Gastroesophageal sphincter (tissue), 4 donors: ENCODE measurements around the gene C19orf53. TPM values are rescaled to one million over a fixed set of nuclear protein-coding genes. Genes with fewer than 3 reads are reported as not detected.
A peak's percentile ranks its signal among the peaks of the same experiment; 100 is the strongest.

ENCODE experiments used
- ATAC-seq: fragments of 150-250 bp; one replicate; pipeline ENCODE4 v1.9.1; 2016; ENCODE audit warnings: mild to moderate bottlenecking, moderate library complexity
- H3K27ac ChIP-seq, 4 donors: fragments of 200-600 bp; sonication (generic) in 3 of 4; 1 replicate in 3 of 4; 2 replicates in 1 of 4; pipeline ENCODE4 v1.5.1; 2016 to 2019
- H3K27me3 ChIP-seq: fragments of 200-600 bp; sonication (generic); one replicate; pipeline ENCODE4 v1.5.1; 2019
- H3K36me3 ChIP-seq, 2 donors: fragments of 200-600 bp; sonication (generic); one replicate each; pipeline ENCODE4 v1.5.1; 2019; ENCODE audit warnings: control low read depth in 1 of 2
- H3K4me1 ChIP-seq, 3 donors: fragments of 200-600 bp; sonication (generic); 1 replicate in 2 of 3; 2 replicates in 1 of 3; pipeline ENCODE4 v1.5.1; 2016 to 2019; ENCODE audit warnings: control low read depth in 2 of 3
- H3K4me3 ChIP-seq, 2 donors: fragments of 200-600 bp; sonication (generic); one replicate each; pipeline ENCODE4 v1.5.1; 2019; ENCODE audit warnings: mild to moderate bottlenecking in 1 of 2, moderate library complexity in 1 of 2
- H3K9me3 ChIP-seq, 3 donors: fragments of 200-600 bp; sonication (generic); one replicate each; pipeline ENCODE4 v1.5.1; 2017 to 2019; ENCODE audit warnings: control low read depth in 2 of 3
- CTCF ChIP-seq, 4 experiments: fragments of 200-600 bp in 2 of 4; fragments of 450-650 bp in 2 of 4; sonication (generic) in 1 of 4; IDR thresholded peaks; one replicate each; pipeline ENCODE4 v1.5.1; 2017 to 2019; ENCODE audit warnings: antibody characterized with exemption in 4 of 4, mild to moderate bottlenecking in 2 of 4, moderate library complexity in 2 of 4
- EP300 ChIP-seq: sonication (generic); formaldehyde crosslinking; IDR thresholded peaks from one replicate; pipeline ENCODE4 v1.6.1; 2017; ENCODE audit warnings: antibody characterized with exemption, mild to moderate bottlenecking
- POLR2A ChIP-seq, 2 donors: fragments of 450-650 bp; IDR thresholded peaks; one replicate each; pipeline ENCODE4 v1.6.1; 2017; ENCODE audit warnings: antibody characterized with exemption in 2 of 2, mild to moderate bottlenecking in 2 of 2, moderate library complexity in 1 of 2
- POLR2AphosphoS5 ChIP-seq: sonication (generic); formaldehyde crosslinking; IDR thresholded peaks from one replicate; pipeline ENCODE4 v1.6.1; 2017; ENCODE audit warnings: antibody characterized with exemption
- whole genome bisulfite sequencing, 2 donors: methylation state at CpG; one replicate each; pipeline ENCODE4 v1.1.5; 2018; ENCODE audit warnings: low coverage in 1 of 2; 5-methylcytosine and 5-hydroxymethylcytosine counted together
- total RNA-seq, 4 donors: library from RNA; depleted of rRNA; stranded (reverse); fragments of >200 nt; gene quantifications; one replicate each; pipeline ENCODE4 v1.1.0, GENCODE V29; 2016

Gene C19orf53
- total RNA-seq, 4 donors from 2014 or later = 123 to 142 (median 128) TPM

- Histone ChIP-seq H3K36me3 (peaks cover 0 to 37% of the 10 kb centered on the region in 2 donors), H3K4me3 (no peak overlapping the region), H3K27me3 (no peaks in the 10 kb centered on the region), H3K4me1 (peaks cover 0 to 19% (median 0%) of the 10 kb centered on the region in 3 donors), H3K9me3 (no peaks in the 10 kb centered on the region), H3K27ac (peak overlapping the region in 2 of 4 donors; percentile 64 to 66)
- TF ChIP-seq POLR2A (IDR thresholded peaks at IDR 0.05) (no peak), EP300 (no peak), CTCF (IDR thresholded peaks at IDR 0.05) (no peak), POLR2AphosphoS5 (no peak)
- no peak for ATAC-seq
- 88 to 94% methylated on average over 1 to 2 of the region's 2 CpGs for WGBS, 2 donors
Observed at GRCh38 chr19:13823901-13824300, 49.6 kb downstream of the C19orf53 start.

GRCh38 chr19:13824703-13825102 is 50.4 kb downstream of the C19orf53 start:
- H3K4me3 ChIP-seq = no peak overlapping the region
- H3K27me3 ChIP-seq = no peaks in the 10 kb centered on the region
- TF ChIP-seq EP300 = no peak
- TF ChIP-seq POLR2A (IDR thresholded peaks at IDR 0.05) = no peak
- TF ChIP-seq CTCF (IDR thresholded peaks at IDR 0.05) = no peak
- TF ChIP-seq POLR2AphosphoS5 = no peak
- H3K4me1 ChIP-seq = peaks cover 0 to 19% (median 0%) of the 10 kb centered on the region in 3 donors
- peaks cover 0 to 38% of the 10 kb centered on the region in 2 donors for H3K36me3 ChIP-seq
- H3K27ac ChIP-seq = no peak overlapping the region
- ATAC-seq = no peak
- no peaks in the 10 kb centered on the region for H3K9me3 ChIP-seq

GRCh38 chr19:13825489-13826441 is 51.5 kb downstream of the C19orf53 start:
- Histone ChIP-seq H3K27ac (no peak overlapping the region), H3K9me3 (no peaks in the 10 kb centered on the region), H3K4me3 (no peak overlapping the region), H3K27me3 (no peaks in the 10 kb centered on the region), H3K36me3 (peaks cover 0 to 48% of the 10 kb centered on the region in 2 donors), H3K4me1 (peaks cover 0 to 19% (median 0%) of the 10 kb centered on the region in 3 donors)
- WGBS, 2 donors = 85 to 100% methylated on average over 2 to 6 of the region's 30 CpGs
- no peak for ATAC-seq
- no peak for TF ChIP-seq POLR2A (IDR thresholded peaks at IDR 0.05)
- no peak for TF ChIP-seq POLR2AphosphoS5
- TF ChIP-seq CTCF (IDR thresholded peaks at IDR 0.05) = no peak

GRCh38 chr19:13826652-13827235 is 52.5 kb downstream of the C19orf53 start:
- Histone ChIP-seq H3K27me3 (no peaks in the 10 kb centered on the region), H3K4me1 (peaks cover 0 to 19% (median 0%) of the 10 kb centered on the region in 3 donors), H3K9me3 (no peaks in the 10 kb centered on the region), H3K36me3 (peaks cover 0 to 57% of the 10 kb centered on the region in 2 donors), H3K4me3 (no peak overlapping the region), H3K27ac (no peak overlapping the region)
- no peak for ATAC-seq
- WGBS, 2 donors = 82 to 96% methylated on average over 3 to 4 of the region's 9 CpGs
- TF ChIP-seq CTCF (IDR thresholded peaks at IDR 0.05) (no peak), POLR2AphosphoS5 (no peak), EP300 (no peak), POLR2A (IDR thresholded peaks at IDR 0.05) (no peak)
